Measurements from ENCODE around the gene CUBN. TPM values are rescaled to one million over a fixed set of nuclear protein-coding genes. Genes with fewer than 3 reads are reported as not detected.

CUBN gene
- total and polyA plus RNA-seq, 7 donors: 0.25 to 2.4 (median 1.1) TPM; not detected in 2

DNA sequence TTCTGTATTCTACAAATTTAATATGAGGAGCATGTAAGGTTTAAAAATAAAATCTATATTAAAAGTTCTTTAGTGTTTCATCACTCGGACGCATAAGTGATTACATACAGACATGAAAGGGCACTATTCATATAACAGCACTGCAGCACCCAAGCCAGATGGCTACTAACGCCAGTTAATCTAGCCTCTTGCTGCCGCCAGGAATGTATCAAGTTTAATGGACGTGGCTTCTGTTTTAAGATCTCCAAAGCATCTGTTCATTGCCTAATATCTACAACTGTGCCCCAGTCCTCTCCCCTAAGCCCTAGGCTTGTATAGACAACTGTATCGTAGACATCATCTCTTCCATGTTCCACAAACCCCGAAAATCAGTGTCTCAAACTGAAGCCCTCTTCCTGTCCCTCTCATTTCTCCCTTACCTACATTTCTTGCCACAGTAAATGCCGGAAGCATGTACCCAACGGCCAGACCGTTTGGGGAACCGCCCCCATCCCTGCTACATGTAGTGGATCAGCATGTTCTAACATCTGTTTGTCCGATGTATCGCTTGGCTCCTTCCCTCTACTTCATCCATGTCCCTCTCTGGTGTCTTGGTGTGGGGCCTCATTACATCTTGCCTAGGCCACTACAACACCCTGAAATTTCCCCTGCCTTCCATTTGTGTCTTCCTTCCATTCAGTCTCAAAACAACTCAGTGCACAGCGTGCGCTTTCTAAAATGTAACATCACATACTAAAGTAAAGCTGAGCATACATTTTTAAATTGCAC is 164.9 kb downstream of the CUBN start:
- H3K36me3 ChIP-seq: no peaks in the 10 kb centered on the region
- peak overlapping the region in 1 of 4 donors; percentile 34 for H3K27ac ChIP-seq
- no peaks in the 10 kb centered on the region for H3K27me3 ChIP-seq
- no peak for DNase-seq
- no peak overlapping the region for H3K4me3 ChIP-seq
- peaks cover 0 to 14% (median 6%) of the 10 kb centered on the region in 4 donors for H3K4me1 ChIP-seq
- TF ChIP-seq POLR2A (IDR thresholded peaks at IDR 0.05) (no peak), POLR2AphosphoS5 (IDR thresholded peaks at IDR 0.05) (no peak), EP300 (IDR thresholded peaks at IDR 0.05) (no peak)
- TF ChIP-seq, protein P1, sequence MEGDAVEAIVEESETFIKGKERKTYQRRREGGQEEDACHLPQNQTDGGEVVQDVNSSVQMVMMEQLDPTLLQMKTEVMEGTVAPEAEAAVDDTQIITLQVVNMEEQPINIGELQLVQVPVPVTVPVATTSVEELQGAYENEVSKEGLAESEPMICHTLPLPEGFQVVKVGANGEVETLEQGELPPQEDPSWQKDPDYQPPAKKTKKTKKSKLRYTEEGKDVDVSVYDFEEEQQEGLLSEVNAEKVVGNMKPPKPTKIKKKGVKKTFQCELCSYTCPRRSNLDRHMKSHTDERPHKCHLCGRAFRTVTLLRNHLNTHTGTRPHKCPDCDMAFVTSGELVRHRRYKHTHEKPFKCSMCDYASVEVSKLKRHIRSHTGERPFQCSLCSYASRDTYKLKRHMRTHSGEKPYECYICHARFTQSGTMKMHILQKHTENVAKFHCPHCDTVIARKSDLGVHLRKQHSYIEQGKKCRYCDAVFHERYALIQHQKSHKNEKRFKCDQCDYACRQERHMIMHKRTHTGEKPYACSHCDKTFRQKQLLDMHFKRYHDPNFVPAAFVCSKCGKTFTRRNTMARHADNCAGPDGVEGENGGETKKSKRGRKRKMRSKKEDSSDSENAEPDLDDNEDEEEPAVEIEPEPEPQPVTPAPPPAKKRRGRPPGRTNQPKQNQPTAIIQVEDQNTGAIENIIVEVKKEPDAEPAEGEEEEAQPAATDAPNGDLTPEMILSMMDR (IDR thresholded peaks at IDR 0.05): no peak
- intact Hi-C loops (cut with DNase I): no loop called here
- WGBS, 2 donors: 81 to 85% methylated on average over 15 of the region's 15 CpGs
- no peaks in the 10 kb centered on the region for H3K9me3 ChIP-seq

DNA sequence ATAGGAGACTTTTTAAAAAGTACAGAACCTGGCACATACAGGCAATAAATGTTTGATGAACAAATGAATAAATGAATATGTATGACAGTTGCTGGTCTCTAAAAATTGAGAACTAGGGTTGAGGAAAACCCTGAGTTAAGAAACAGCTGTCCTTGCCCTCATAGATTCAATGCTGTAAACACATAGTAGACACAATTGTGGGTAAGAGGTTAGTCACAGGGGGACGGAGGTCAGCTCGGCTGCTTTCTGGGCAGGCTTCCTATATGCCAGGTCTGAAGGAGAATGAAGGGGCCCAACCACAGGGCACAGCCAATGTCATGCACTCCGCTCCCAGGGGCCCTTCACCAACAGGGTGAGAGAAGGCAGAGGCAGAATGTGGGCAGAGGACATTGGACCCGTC is 169.1 kb downstream of the CUBN start:
- peaks cover 0 to under 1% (median 0%) of the 10 kb centered on the region in 4 donors for H3K4me1 ChIP-seq
- H3K27me3 ChIP-seq: no peaks in the 10 kb centered on the region
- H3K4me3 ChIP-seq: no peak overlapping the region
- H3K9me3 ChIP-seq: no peaks in the 10 kb centered on the region
- intact Hi-C loops (cut with DNase I): no loop called here
- WGBS, 2 donors: 89 to 91% methylated on average over 4 of the region's 4 CpGs
- H3K27ac ChIP-seq: no peak overlapping the region
- TF ChIP-seq POLR2AphosphoS5 (IDR thresholded peaks at IDR 0.05) (no peak), POLR2A (IDR thresholded peaks at IDR 0.05) (no peak)
- TF ChIP-seq, protein P1 (IDR thresholded peaks at IDR 0.05): no peak
- DNase-seq: no peak
- no peaks in the 10 kb centered on the region for H3K36me3 ChIP-seq

DNA sequence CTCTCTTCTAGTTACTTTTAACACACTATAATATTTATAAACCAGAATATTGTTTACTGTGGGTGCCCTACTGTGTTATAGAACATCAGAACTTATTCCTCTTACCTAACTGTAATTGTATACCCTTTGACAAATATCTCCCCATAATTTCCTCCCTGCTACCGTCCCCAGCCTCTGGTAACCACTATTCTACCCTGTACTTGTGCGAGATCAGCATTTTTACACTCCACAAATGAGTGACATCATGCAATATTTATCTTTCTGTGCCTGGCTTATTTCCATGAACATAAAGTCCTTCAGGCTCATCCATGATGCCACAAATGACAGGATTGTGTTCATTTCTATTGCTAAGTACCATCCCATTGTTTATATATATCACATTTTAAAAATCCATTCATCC is 172.6 kb downstream of the CUBN start:
- H3K36me3 ChIP-seq: no peaks in the 10 kb centered on the region
- 66 to 77% methylated on average over 2 of the region's 2 CpGs for WGBS, 2 donors
- H3K27ac ChIP-seq: no peak overlapping the region
- no peaks in the 10 kb centered on the region for H3K27me3 ChIP-seq
- H3K4me1 ChIP-seq: no peaks in the 10 kb centered on the region
- TF ChIP-seq EP300 (IDR thresholded peaks at IDR 0.05) (no peak), POLR2AphosphoS5 (IDR thresholded peaks at IDR 0.05) (no peak), POLR2A (IDR thresholded peaks at IDR 0.05) (no peak)
- TF ChIP-seq, protein P1 (IDR thresholded peaks at IDR 0.05): no peak
- DNase-seq: no peak
- intact Hi-C loops (cut with DNase I): no loop called here
- H3K4me3 ChIP-seq: no peak overlapping the region
- no peaks in the 10 kb centered on the region for H3K9me3 ChIP-seq

DNA sequence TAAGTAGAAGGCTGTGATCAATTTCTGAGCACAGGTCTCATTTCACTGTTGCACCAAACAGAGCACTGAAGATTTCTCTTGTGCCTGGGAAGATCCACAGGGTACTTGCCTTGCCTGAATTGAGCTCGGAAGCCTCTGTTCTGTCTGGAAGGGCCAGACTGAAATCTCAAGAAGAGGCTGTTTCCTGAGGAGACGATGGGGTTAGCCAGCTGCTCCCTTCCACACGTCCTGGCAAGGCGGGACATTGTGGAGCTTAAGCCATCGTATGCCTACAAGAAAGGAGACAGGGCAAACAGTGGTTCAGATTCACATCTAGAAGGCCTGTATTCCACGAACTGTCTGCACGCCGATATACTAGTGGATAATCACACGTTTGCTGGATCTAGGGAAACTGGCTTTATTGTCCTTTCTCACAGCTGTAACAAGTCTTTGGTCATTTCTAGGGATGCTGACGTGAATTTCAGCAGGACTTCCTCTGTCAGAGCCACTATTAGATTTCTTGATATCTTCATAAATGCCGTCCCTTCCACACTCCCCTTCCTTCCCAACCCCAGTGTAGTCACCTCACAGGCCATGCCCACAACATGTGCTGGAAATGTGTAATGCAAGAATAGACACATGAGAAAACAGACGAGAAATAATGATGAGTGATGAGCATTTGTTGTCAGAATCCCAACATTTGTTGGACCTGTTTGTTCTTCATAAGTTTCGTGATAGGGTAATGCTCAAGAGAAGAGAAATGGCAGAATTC is 175.2 kb downstream of the CUBN start:
- intact Hi-C loops (cut with DNase I): no loop called here

More for the DNA sequence above, 175.2 kb downstream of the CUBN start:
- TF ChIP-seq POLR2A (IDR thresholded peaks at IDR 0.05) (no peak), EP300 (IDR thresholded peaks at IDR 0.05) (no peak), POLR2AphosphoS5 (IDR thresholded peaks at IDR 0.05) (no peak)
- TF ChIP-seq, protein P1 (IDR thresholded peaks at IDR 0.05): no peak
- H3K4me3 ChIP-seq: no peak overlapping the region
- H3K27ac ChIP-seq: peak overlapping the region in 1 of 4 donors; percentile 47
- H3K4me1 ChIP-seq: peaks cover 0 to 7% (median 0%) of the 10 kb centered on the region in 4 donors
- no peaks in the 10 kb centered on the region for H3K36me3 ChIP-seq
- DNase-seq: no peak
- no peaks in the 10 kb centered on the region for H3K9me3 ChIP-seq
- H3K27me3 ChIP-seq: no peaks in the 10 kb centered on the region
- WGBS, 2 donors: 85 to 87% methylated on average over 13 of the region's 13 CpGs
